Esophagus squamous epithelium (tissue), 5 donors: ENCODE measurements around the gene LRG1. TPM values are rescaled to one million over a fixed set of nuclear protein-coding genes. Genes with fewer than 3 reads are reported as not detected.

ENCODE experiments used
- DNase-seq: peaks from one replicate; lab custom pipeline; 2025; lab: John Stamatoyannopoulos, UW
- H3K27ac ChIP-seq, 4 donors: fragments of 200-600 bp; sonication (generic); one replicate each; pipeline ENCODE4 v1.5.1; 2016 to 2019; ENCODE audit warnings: mild to moderate bottlenecking in 1 of 4
- H3K27me3 ChIP-seq, 4 donors: fragments of 200-600 bp; sonication (generic); 1 replicate in 3 of 4; 2 replicates in 1 of 4; pipeline versions ENCODE4 v1.5.1 to v1.6.0; 2017 to 2021; ENCODE audit warnings: antibody characterized with exemption in 1 of 4
- H3K36me3 ChIP-seq, 3 donors: fragments of 200-600 bp; sonication (generic); one replicate each; pipeline ENCODE4 v1.5.1; 2016 to 2019
- H3K4me1 ChIP-seq, 3 donors: fragments of 200-600 bp; sonication (generic); one replicate each; pipeline ENCODE4 v1.5.1; 2017 to 2019
- H3K4me3 ChIP-seq, 4 donors: fragments of 200-600 bp; sonication (generic); 1 replicate in 3 of 4; 2 replicates in 1 of 4; pipeline ENCODE4 v1.5.1; 2016 to 2019; ENCODE audit warnings: mild to moderate bottlenecking in 2 of 4, moderate library complexity in 1 of 4
- H3K9me3 ChIP-seq, 3 donors: fragments of 200-600 bp; sonication (generic); one replicate each; pipeline ENCODE4 v1.5.1; 2016 to 2019
- CTCF ChIP-seq, 6 experiments: fragments of 450-650 bp in 4 of 6; fragments of 200-600 bp in 2 of 6; sonication (generic) in 2 of 6; IDR thresholded peaks; one replicate each; pipeline ENCODE4 v1.5.1; 2016 to 2019; ENCODE audit warnings: antibody characterized with exemption in 6 of 6, mild to moderate bottlenecking in 4 of 6, moderate library complexity in 4 of 6
- POLR2A ChIP-seq, 4 donors: fragments of 450-650 bp; IDR thresholded peaks; one replicate each; pipeline ENCODE4 v1.6.1; 2017; ENCODE audit warnings: antibody characterized with exemption in 4 of 4, mild to moderate bottlenecking in 4 of 4, moderate library complexity in 3 of 4
- WGBS, 2 donors: methylation state at CpG; one replicate each; pipeline ENCODE4 v1.1.5; 2018; 5-methylcytosine and 5-hydroxymethylcytosine counted together
- intact Hi-C: fragments of 100-400 bp; cut with DNase I; formaldehyde crosslinking; loops from one replicate; pipeline ENCODE4 v1.15.0; 2022
- total RNA-seq, 4 donors: library from RNA; depleted of rRNA; stranded (reverse); fragments of >200 nt; gene quantifications; one replicate each; pipeline ENCODE4 v1.1.0, GENCODE V29; 2016
- donor health status: DM: yes; HTN: yes; CAD: no.

LRG1 gene
- total RNA-seq, 4 donors from 2014 or later = 3.8 to 53.0 (median 21.1) TPM

- intact Hi-C loops = no loop called here
- no peaks in the 10 kb centered on the region for H3K9me3 ChIP-seq
- no peak for DNase-seq
- no peaks in the 10 kb centered on the region for H3K36me3 ChIP-seq
- H3K4me1 ChIP-seq = peaks cover 9 to 33% (median 18%) of the 10 kb centered on the region in 3 donors
- peaks cover 11 to 89% (median 25%) of the 10 kb centered on the region in 4 donors for H3K27me3 ChIP-seq
- no peak overlapping the region for H3K27ac ChIP-seq
- TF ChIP-seq POLR2A (IDR thresholded peaks at IDR 0.05) (no peak), CTCF (IDR thresholded peaks at IDR 0.05) (no peak)
- 49 to 51% methylated on average over 7 to 8 of the region's 16 CpGs for WGBS, 2 donors
- no peak overlapping the region for H3K4me3 ChIP-seq
Measured at GRCh38 chr19:4582980-4583842, 43.4 kb upstream of the LRG1 start.

GRCh38 chr19:4581666-4582553 is 42.1 kb upstream of the LRG1 start:
- Histone ChIP-seq H3K27ac (no peak overlapping the region), H3K36me3 (no peaks in the 10 kb centered on the region), H3K27me3 (peaks cover 11 to 100% (median 25%) of the 10 kb centered on the region in 4 donors), H3K9me3 (no peaks in the 10 kb centered on the region), H3K4me3 (peak overlapping the region in 2 of 4 donors; percentile 41 to 62), H3K4me1 (peaks cover 9 to 33% (median 18%) of the 10 kb centered on the region in 3 donors)
- WGBS, 2 donors = 35 to 40% methylated on average over 9 to 13 of the region's 57 CpGs
- TF ChIP-seq CTCF (IDR thresholded peaks at IDR 0.05) (no peak), POLR2A (IDR thresholded peaks at IDR 0.05) (no peak)
- DNase-seq = no peak
- intact Hi-C loops = no loop called here

GRCh38 chr19:4580961-4581665 is 41.3 kb upstream of the LRG1 start:
- Histone ChIP-seq H3K36me3 (no peaks in the 10 kb centered on the region), H3K9me3 (no peaks in the 10 kb centered on the region), H3K4me1 (peaks cover 9 to 33% (median 18%) of the 10 kb centered on the region in 3 donors), H3K27ac (peak overlapping the region in 1 of 4 donors; percentile 55), H3K27me3 (peaks cover 11 to 100% (median 25%) of the 10 kb centered on the region in 4 donors), H3K4me3 (peak overlapping the region in 3 of 4 donors; percentile 33 to 62 (median 41))
- TF ChIP-seq CTCF (IDR thresholded peaks at IDR 0.05) = no peak
- no peak for TF ChIP-seq POLR2A (IDR thresholded peaks at IDR 0.05)
- no peak for DNase-seq
- intact Hi-C loops = no loop called here
- WGBS, 2 donors = 0% methylated on average over 8 of the region's 62 CpGs; no CpG with 5 or more reads in 1 of the 2 donors

GRCh38 chr19:4580021-4580901 is 40.4 kb upstream of the LRG1 start:
- no peaks in the 10 kb centered on the region for H3K36me3 ChIP-seq
- no peaks in the 10 kb centered on the region for H3K9me3 ChIP-seq
- peaks cover 10 to 41% (median 18%) of the 10 kb centered on the region in 3 donors for H3K4me1 ChIP-seq
- peak overlapping the region in 1 of 4 donors; percentile 55 for H3K27ac ChIP-seq
- TF ChIP-seq CTCF (IDR thresholded peaks at IDR 0.05) (no peak), POLR2A (IDR thresholded peaks at IDR 0.05) (no peak)
- peak overlapping the region in 3 of 4 donors; percentile 33 to 62 (median 41) for H3K4me3 ChIP-seq
- no CpG with 5 or more reads among the region's 50 CpGs for WGBS, 2 donors
- H3K27me3 ChIP-seq = peaks cover 11 to 100% (median 24%) of the 10 kb centered on the region in 4 donors
- intact Hi-C loops = no loop called here
- DNase-seq = no peak
